ENCODE data around the gene COMT. TPM values are rescaled to one million over a fixed set of nuclear protein-coding genes. Genes with fewer than 3 reads are reported as not detected.
A peak's percentile ranks its signal among the peaks of the same experiment; 100 is the strongest.
"Not testable (repeated sequence)": the region's sequence is repeated elsewhere in the genome, so short reads cannot be mapped to it uniquely, and the experiment has no call there.

COMT gene
- 214 TPM for total RNA-seq

DNA sequence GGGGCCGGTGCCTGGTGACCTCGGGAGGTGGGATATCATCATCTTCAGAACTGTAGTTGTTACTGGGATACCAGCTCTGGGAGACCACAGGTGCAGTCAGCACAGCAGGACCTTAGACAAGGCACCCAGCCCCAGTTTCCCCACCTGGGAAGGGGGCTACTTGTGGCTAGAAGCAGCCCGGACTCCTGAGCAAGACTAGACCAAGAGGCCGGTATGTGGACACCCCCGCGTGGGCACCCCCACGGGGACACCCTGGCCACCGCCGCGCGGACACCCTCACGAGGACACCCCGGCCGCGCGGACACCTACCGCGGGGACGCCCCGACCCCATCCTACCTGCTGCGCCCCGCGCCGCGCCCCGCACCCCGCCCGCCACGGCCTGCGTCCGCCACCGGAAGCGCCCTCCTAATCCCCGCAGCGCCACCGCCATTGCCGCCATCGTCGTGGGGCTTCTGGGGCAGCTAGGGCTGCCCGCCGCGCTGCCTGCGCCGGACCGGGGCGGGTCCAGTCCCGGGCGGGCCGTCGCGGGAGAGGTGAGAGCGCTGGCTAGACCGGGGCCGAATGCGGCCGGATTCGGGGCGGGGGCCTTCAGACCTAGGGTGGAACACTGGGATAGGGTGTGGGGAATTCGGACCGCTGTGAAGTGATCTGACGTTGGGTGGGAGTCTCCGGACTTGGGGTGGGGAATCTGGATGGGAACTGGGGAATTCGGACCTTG lies at the start of gene COMT, which contains the start of gene TXNRD2:
Gene COMT (plus strand): TSS at position 408 of the 718 bp plus-strand sequence. CDS start 20,755 bp downstream, outside the sequence.
Gene TXNRD2 (minus strand): TSS at position 454 of the 718 bp plus-strand sequence. CDS start 15 bp downstream, at position 439.
- DNase-seq (ENCODE audit: low spot score) = peak; percentile 57

DNA sequence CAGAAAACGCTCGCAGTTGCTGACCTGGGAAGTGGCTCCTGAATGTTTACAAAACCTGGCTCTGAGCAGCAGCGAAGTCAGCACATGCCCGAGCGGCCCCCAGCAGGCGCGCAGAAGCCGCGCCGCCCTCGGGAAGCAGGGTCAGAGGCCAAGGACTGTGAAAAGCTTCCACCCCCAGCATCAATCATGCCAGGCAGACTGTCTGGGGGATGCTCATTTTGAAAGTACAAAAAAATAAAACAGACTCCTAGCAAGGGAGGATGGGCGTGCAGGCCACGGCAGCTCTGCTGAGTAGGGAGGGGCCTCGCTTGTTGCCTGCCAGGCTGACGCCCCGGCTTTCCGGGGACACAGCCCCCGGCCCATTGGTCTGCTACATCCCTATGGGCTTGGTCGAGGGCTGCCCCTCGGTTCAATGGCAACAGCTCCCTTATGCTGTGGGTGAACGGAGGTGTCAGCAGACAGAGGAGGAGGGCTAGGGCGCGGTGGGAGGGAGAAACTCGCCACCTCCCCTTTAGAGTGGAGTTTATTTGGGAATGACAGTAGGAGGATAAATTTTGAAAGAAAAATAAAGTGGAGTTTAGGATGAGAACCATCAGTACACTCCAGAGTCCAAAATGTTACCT lies 49.2 kb upstream of the COMT start:
- DNase-seq (ENCODE audit: low spot score) = no peak

GRCh38 chr22:19892925-19893324 lies 48.6 kb upstream of the COMT start:
- no peak for DNase-seq (ENCODE audit: low spot score)

DNA sequence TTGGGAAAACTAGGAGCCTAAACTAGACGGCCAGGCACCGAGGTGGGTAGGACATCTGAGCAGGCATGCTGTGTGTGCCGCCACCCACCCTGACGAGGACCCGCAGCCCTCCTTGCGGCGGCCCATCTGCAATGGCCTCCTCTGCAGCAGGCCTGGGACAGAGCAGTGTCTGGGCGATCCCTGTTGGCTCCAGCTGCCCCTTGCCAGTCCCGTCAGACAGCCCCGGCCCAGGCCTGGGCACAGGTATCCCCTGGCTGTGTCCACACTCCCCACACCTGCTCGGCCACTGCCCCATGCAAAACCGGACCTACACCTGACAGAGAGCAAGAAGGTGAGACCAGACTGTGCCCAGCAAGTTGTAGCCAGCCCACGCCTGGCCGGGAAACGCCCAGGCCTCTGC lies 48.2 kb upstream of the COMT start:
- no peak for DNase-seq (ENCODE audit: low spot score)

GRCh38 chr22:19895160-19895849 lies 46.3 kb upstream of the COMT start:
- DNase-seq (ENCODE audit: low spot score) = no peak

DNA sequence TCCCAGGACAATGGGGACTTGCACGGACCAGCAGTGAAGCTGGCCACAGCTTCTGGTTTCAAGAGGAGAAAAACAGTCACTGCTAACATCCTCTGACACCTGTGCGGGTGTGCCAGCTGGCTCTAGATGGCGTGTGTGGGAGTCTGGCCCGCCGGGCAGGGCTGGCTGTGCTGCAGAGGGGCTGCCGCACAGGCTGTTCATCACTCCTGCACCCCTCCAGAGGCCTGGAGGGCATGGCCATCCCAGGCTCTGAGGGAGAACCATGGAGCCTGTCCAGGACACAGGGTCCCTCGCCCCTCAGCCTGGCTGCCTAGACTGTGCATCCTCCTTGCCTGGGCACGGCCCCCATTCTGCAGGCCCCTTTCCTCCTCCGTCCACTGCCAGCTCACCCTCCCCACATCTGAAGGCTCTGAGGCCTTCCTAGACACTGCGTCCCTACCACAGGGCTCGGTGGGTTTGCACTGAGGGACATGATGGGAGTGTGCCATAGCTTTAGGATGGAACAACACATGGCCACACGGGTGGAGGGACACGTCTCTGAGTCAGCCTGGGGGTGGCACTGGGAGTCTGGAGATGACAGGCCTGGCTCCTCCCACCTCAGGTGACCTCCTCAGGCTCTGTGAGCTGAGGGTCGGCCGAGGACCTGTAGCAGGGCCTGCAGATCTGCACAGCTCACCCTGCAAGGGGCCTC lies 44.8 kb upstream of the COMT start:
- DNase-seq (ENCODE audit: low spot score) = no peak

- no peak for DNase-seq (ENCODE audit: low spot score)
Observed at GRCh38 chr22:19897726-19898125, 43.8 kb upstream of the COMT start.

- DNase-seq (ENCODE audit: low spot score) = no peak
Observed at GRCh38 chr22:19898145-19898544, 43.4 kb upstream of the COMT start.

- DNase-seq (ENCODE audit: low spot score) = no peak
Observed at GRCh38 chr22:19898831-19899567, 42.6 kb upstream of the COMT start.

GRCh38 chr22:19900707-19901436 lies 40.7 kb upstream of the COMT start:
- DNase-seq (ENCODE audit: low spot score) = no peak

DNA sequence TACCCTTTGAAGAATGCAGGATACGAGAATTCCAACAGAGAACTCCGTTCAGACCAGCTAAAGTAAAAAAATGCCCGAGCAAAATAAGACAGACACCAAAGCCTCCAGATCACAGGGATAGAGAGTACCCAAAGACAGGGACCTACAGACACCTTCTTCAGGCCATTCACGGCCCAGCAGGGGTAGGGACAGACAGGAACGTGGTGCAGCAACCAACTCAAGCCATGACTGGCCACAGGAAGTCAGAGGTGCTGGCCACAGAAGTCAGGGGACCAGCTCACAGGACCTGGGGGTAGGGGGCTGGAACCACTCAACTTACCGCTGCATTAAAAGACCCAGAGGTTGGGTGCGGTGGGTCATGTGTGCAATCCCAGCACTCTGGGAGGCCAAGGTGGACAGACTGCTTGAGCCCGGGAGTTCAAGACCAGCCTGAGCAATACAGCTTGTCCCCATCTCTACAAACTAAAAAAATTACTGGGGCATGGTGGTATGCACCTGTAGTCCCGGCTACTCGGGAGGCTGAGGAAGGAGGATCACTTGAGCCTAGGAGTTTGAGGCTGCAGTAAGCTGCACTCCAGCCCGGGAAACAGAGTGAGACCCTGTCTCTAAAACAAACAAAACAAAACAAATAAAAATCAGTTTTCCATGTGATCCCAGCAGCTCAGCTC lies 39.9 kb upstream of the COMT start:
- no peak for DNase-seq (ENCODE audit: low spot score)

DNA sequence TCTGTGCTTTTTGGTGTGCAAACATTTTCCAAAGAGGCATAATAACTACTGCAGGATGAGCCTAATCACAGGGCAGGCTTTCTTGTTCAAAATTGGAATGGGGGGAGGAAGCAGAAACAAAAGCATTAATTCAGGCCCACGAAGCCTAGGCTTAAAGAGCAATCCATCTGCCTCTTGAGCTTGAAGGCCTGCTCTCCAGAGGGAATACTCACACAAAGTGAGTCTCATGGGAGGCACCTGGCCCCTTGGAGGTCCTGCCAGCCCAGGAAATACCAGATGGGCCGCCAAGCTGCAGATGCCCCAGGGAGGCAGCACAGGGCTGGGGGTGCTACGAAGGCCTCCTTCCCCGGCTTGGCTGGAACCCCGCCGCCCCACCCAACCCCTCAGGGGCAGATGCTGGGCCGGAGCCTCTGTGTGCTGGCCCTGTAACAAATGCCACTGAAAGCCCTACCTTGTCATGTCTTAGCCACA lies 39.3 kb upstream of the COMT start:
- DNase-seq (ENCODE audit: low spot score) = no peak

DNA sequence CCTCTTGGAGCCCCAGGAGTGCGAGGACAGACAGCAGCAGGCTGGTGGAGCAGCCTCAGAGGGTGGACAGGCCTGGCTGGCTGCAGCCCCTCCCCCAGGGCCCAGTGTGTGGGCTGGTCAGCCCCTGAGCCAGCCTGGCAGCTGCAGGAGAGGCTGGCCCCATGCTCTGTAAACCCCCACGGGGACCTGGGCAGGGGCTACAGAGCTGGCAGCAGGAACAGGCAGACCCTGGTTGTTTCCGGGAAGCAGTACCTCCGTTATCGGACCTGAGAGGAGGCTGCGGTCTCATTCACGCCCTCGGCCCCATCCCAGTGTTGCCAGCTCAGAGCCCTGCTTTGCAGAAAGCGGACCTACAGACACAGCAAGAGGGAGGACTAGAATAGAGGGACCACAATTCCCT lies 38.5 kb upstream of the COMT start:
- DNase-seq (ENCODE audit: low spot score) = no peak

GRCh38 chr22:19903513-19903912 lies 38.1 kb upstream of the COMT start:
- DNase-seq (ENCODE audit: low spot score) = no peak

- DNase-seq (ENCODE audit: low spot score) = no peak
Observed at GRCh38 chr22:19904174-19904856, 37.3 kb upstream of the COMT start.

- DNase-seq (ENCODE audit: low spot score) = no peak
Observed at GRCh38 chr22:19904935-19905334, 36.6 kb upstream of the COMT start.

DNA sequence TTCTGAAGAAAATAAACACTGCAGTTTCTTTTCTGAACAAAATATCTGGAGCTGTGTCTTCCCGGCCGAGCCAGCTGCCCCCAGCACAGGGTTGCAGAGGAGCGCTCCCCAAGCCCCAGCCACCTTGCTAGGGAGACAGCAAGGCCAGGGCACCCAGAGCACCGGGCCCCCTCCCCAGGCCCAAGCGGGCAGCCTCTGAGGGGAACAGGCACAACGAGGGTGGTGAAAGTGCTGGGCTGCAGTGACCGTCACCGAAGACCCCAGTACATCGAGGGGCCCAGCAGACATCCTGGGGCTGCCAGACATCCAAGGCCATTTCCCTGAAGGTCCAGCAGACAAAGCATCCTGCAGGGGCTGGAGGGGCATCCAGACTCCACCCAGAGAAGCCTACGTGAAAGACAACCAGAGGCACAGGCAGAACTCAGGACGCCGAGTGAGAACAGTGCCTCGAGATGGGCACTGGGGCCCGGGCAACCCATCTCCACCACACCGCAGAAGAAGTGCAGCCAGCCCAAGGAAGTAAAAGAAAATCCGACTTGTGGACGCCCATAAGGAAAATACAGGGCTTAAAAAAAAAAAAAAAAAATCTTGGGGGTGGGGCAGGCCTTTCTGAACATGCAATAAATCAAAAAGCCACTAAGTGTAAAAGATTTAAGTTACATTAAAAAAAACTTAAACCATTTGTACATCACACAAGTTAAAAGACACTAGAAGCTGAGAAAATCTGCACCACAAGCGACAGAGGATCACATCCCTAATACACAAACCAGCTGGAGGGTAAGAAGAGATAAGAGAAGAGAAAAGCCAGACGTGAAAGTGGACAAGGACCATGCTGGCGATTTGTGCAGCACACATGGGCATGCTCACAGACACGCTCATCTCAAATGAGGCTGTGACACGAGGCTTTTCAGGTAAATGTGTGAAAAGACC lies 36.0 kb upstream of the COMT start:
- no peak for DNase-seq (ENCODE audit: low spot score)

- not testable (repeated sequence) for DNase-seq (ENCODE audit: low spot score)
Observed at GRCh38 chr22:19906864-19907263, 34.7 kb upstream of the COMT start.
